Cardiac fibroblast (primary cell): Measurements from ENCODE around the gene PRDM11.

Experiments used
- DNase-seq, 2 donors: peaks; one replicate each; pipeline versions ENCODE4 v3.0.0 to v3.0.0-alpha.2; 2010; ENCODE audit warnings: low read depth in 2 of 2
- H3K4me3 ChIP-seq, 2 donors: replicated peaks in 1 of 2; 1 replicate in 1 of 2; 2 replicates in 1 of 2; pipeline ENCODE4 v1.5.1; 2011; ENCODE audit warnings: low read depth in 2 of 2, low read length in 2 of 2, mild to moderate bottlenecking in 2 of 2, moderate library complexity in 1 of 2
- TF ChIP-seq, protein P1 (sequence below): IDR thresholded peaks from one replicate; pipeline ENCODE4 v1.5.1; 2011; ENCODE audit warnings: low read depth, mild to moderate bottlenecking, low read length, inconsistent platforms

PRDM11 gene

DNA sequence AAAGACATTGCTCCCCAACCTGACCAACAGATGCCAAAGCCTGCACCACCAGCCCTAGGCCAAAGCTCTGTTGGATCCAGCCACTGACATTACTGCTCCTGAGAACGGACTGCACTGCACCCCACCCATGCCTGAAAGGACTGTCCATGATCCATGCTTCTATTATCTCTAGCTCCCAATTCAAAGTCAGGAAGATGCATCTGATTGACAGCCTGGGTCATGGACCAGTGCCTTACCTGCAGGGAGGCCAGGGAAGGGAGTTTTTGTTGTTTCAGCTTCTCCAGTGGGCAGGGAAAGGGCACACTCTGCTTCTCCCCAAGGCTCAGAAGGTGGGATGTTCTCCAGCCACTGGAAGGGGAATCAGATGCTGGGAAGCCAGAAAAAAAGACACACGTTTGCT lies 4.8 kb upstream of the PRDM11 start:
- TF ChIP-seq, protein P1, sequence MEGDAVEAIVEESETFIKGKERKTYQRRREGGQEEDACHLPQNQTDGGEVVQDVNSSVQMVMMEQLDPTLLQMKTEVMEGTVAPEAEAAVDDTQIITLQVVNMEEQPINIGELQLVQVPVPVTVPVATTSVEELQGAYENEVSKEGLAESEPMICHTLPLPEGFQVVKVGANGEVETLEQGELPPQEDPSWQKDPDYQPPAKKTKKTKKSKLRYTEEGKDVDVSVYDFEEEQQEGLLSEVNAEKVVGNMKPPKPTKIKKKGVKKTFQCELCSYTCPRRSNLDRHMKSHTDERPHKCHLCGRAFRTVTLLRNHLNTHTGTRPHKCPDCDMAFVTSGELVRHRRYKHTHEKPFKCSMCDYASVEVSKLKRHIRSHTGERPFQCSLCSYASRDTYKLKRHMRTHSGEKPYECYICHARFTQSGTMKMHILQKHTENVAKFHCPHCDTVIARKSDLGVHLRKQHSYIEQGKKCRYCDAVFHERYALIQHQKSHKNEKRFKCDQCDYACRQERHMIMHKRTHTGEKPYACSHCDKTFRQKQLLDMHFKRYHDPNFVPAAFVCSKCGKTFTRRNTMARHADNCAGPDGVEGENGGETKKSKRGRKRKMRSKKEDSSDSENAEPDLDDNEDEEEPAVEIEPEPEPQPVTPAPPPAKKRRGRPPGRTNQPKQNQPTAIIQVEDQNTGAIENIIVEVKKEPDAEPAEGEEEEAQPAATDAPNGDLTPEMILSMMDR: no peak
- DNase-seq: no peak
- H3K4me3 ChIP-seq: no peak overlapping the region

DNA sequence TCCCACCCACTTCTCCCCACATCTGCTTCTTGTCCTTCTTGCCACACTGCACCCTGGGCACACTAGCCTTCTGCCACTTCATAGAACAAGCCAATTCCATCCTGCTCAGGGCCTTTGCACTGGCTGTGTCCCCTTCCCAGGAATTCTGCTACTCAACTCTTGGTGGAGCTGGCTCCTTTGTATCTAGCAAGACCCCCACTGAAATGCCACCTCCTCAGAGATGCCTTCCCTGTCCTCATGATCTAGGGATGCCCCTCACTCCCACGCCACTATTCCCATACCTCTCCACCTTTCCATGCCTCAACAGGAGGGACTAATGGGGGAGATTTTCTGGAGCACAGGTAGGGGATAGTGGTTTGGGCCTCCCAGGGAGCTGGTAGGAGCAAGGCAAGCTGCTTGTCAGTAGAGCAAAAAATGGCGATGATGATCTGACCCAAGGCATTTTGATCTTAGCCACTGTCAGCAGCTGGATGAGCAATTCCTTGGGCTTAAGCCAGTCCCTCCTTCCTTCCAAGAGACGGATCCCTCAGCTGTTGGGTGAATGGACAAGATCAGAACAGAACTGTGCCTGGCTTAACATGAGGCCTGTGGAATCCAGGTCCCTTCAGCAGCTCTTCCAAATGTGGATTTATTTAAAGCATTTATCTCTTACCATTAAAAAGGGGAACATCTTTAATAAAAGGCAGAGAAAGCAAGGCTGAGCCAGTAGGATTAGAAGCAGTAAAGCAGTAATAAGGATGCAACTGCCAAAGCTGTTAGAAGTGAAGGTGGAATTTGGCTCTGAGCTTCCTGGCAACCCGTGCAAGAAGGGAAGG lies 4.0 kb upstream of the PRDM11 start:
- TF ChIP-seq, protein P1: no peak
- DNase-seq: peak; percentile 25 to 51
- no peak overlapping the region for H3K4me3 ChIP-seq

DNA sequence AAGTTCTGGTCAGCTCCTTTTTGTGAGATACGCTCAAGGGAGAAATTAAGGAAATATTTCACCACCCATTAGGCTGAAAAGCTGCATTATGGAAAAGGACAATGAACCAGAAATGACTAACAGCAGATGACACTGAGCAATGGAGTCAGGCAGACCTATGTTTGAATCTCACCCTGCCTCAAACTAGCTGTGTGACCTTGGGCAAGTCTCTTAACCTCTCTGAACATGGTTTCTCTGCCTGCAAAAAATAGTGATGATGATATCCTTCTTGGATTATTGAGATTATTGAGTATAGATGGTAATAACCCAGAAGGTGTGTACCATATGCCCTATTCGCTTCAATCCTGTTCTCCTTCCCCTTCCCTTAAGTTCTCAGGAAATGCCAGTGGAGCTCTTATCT lies 2.9 kb upstream of the PRDM11 start:
- H3K4me3 ChIP-seq: no peak overlapping the region
- no peak for DNase-seq
- TF ChIP-seq, protein P1: no peak

DNA sequence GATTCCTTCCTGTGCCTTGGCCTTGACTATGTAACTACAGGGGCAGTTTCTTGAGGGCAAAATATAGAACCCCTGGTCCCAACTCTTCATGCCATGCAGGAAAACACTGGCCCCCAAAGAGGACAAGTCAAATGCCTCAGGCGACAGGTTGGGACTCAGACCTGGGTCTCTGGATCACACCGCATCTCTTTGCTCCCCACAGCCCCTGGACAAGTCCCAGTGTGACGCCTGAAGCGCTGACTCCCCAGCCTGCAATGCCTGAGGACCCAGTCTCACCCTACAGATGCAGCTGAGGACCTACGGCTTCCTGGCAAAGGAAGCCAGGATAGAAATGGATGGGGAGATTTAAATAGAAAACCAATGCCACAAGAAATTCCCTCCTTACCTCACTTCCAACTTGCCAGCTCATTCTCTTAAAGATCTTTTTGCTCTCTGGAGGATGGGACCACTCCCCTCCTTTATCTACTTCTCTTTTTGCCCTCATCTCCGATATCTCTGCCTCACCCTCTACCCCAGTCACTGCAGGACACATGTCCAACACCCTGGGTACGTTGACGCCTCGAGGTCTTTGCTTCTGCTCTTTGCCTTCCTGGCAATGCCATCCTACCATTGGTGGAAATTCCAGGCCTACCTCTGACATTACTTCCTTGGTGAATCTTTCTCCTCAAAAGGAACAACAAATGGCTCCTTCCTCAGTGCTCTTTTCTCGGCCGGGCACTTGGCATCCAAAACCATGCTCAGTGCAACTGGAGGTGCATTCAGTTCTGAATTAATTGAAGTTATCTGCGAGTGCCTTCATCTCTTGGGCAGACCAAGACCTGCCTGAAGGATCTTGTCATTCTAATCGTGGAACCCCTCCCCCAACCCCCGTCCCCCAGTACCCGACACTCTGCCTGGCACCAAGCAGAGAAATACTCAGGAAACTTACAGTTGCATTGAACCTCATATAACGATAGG lies 2.0 kb upstream of the PRDM11 start:
- no peak overlapping the region for H3K4me3 ChIP-seq
- TF ChIP-seq, protein P1: no peak
- DNase-seq: no peak

DNA sequence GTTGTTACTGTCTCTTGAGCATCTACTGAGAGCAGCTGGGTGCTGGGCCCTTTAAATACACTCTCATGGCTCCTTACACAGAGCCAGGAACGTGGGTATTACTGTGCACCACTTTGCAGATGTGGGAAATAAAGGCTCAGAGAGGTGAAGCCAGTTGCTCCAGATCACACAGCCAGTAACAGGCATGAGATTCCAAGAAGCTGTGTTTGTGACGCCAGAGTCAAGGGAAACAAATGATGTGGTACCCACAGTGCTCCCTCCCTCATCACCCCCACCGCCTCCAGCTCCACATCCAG lies 1.4 kb upstream of the PRDM11 start:
- no peak for DNase-seq
- TF ChIP-seq, protein P1: no peak
- no peak overlapping the region for H3K4me3 ChIP-seq

DNA sequence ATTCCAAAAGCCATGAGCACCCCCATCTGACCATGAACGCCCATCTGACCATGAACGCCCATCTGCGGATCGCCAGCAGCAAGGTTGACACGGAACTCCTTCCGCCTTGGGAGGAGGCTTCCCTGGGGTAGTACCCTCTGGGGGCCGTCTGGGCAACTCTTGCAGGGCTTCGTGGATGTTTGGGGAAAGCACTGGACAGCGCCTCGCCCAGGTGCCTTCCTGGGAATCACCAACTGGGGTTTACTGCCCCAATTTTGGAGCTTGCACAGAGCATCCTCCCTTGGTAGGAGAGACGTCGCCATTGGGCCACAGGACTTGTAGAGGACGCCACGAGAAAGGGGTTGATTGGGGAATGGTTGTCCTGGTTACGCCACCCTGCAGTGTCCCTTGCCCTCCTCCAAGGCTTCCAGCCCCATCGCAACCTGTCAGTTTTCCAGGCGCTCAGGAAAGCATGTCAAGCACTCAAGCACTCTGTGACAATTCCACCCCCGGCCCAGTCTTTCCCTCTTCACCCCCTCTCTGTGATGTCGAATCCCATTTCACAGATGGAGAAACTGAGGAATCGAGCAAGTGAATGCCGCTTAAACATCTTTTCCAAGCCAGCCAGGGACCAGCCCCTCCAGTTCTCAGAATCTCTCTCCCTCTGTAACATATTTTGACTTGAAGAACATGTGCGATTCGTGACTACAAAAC lies 914 bp upstream of the PRDM11 start:
- H3K4me3 ChIP-seq: peak overlapping the region; percentile 64 to 70
- DNase-seq: peak; percentile 46 to 70
- TF ChIP-seq, protein P1: no peak
